CD4-positive, alpha-beta memory T cell (primary cell): ENCODE data around the gene VWC2L. TPM values are rescaled to one million over a fixed set of nuclear protein-coding genes. Genes with fewer than 3 reads are reported as not detected.

Experiments
- CTCF ChIA-PET: fragments of 350-600 bp; sonication (Branson Sonifier 250); formaldehyde crosslinking; loops from one replicate; lab custom pipeline; 2021; ENCODE audit warnings: inconsistent platforms; ENCODE audit not compliant: partially characterized antibody; lab: Charles Lee
- POLR2A ChIA-PET: fragments of 350-600 bp; sonication (Branson Sonifier 250); formaldehyde crosslinking; loops from one replicate; lab custom pipeline; 2021; ENCODE audit not compliant: partially characterized antibody; lab: Charles Lee
- DNase-seq, 5 donors: peaks; one replicate each; pipeline versions ENCODE4 v3.0.0 to v3.0.0-alpha.2; 2020 to 2022; ENCODE audit warnings: mixed read lengths in 1 of 5
- H3K27ac ChIP-seq: one replicate; pipeline ENCODE4 v1.7.0; 2013; ENCODE audit warnings: low read depth, low read length
- H3K27me3 ChIP-seq: 2 replicates; pipeline ENCODE4 v1.7.0; 2013; ENCODE audit warnings: mild to moderate bottlenecking, low read length, moderate library complexity; ENCODE audit not compliant: insufficient read depth
- H3K36me3 ChIP-seq: 2 replicates; pipeline ENCODE4 v1.7.0; 2013; ENCODE audit warnings: mild to moderate bottlenecking, low read length, moderate library complexity; ENCODE audit not compliant: insufficient read depth
- H3K4me1 ChIP-seq: 2 replicates; pipeline ENCODE4 v1.7.0; 2013; ENCODE audit warnings: mild to moderate bottlenecking, low read length, moderate library complexity; ENCODE audit not compliant: insufficient read depth
- H3K4me3 ChIP-seq, 2 donors: one replicate each; pipeline ENCODE4 v1.7.0; 2013; ENCODE audit warnings: low read length in 2 of 2, mild to moderate bottlenecking in 1 of 2
- H3K9me3 ChIP-seq, 2 donors: one replicate each; pipeline ENCODE4 v1.7.0; 2013; ENCODE audit warnings: low read length in 2 of 2, control low read depth in 1 of 2; ENCODE audit not compliant: control insufficient read depth in 1 of 2
- H3K27ac Mint-ChIP-seq, 7 donors: one replicate each; pipeline ENCODE4 v1.8.0; 2020 to 2021; ENCODE audit warnings: mixed read lengths in 7 of 7, mild to moderate bottlenecking in 6 of 7, inconsistent platforms in 3 of 7, moderate library complexity in 3 of 7
- H3K27me3 Mint-ChIP-seq, 2 donors: one replicate each; pipeline ENCODE4 v1.8.0; 2020 to 2021; ENCODE audit warnings: mixed read lengths in 2 of 2
- H3K36me3 Mint-ChIP-seq, 2 donors: one replicate each; pipeline ENCODE4 v1.8.0; 2020 to 2021; ENCODE audit warnings: mixed read lengths in 2 of 2, inconsistent platforms in 1 of 2, mild to moderate bottlenecking in 1 of 2
- H3K4me1 Mint-ChIP-seq, 4 donors: one replicate each; pipeline ENCODE4 v1.8.0; 2020 to 2021; ENCODE audit warnings: mixed read lengths in 4 of 4, mild to moderate bottlenecking in 1 of 4
- H3K4me3 Mint-ChIP-seq, 8 donors: one replicate each; pipeline ENCODE4 v1.8.0; 2020 to 2021; ENCODE audit warnings: mixed read lengths in 8 of 8, mild to moderate bottlenecking in 7 of 8, moderate library complexity in 6 of 8, inconsistent platforms in 3 of 8
- H3K9me3 Mint-ChIP-seq, 8 donors: one replicate each; pipeline ENCODE4 v1.8.0; 2020 to 2021; ENCODE audit warnings: mixed read lengths in 8 of 8, mild to moderate bottlenecking in 5 of 8, inconsistent platforms in 3 of 8, moderate library complexity in 1 of 8
- intact Hi-C: fragments of 100-400 bp; cut with micrococcal nuclease; formaldehyde crosslinking; loops from one replicate; pipeline ENCODE4 v1.15.1; 2023
- polyA plus RNA-seq, 2 donors: library from polyadenylated mRNA; unstranded; fragments of 300-500 nt; fragmentation: Illumina TruSeq; gene quantifications; one replicate each; pipeline ENCODE4 v1.2.3, GENCODE V29; 2021
- total RNA-seq, 2 experiments: library from RNA; stranded (reverse); gene quantifications; one replicate each; pipeline ENCODE4 v1.2.3, GENCODE V29; 2021

Gene VWC2L
- total and polyA plus RNA-seq, 4 experiments from 2014 or later, result not detected

GRCh38 chr2:214550786-214551185 lies 139.9 kb downstream of the VWC2L start:
- Histone ChIP-seq H3K4me1 (no peaks in the 10 kb centered on the region), H3K4me3 (no peak overlapping the region), H3K27ac (no peak overlapping the region), H3K27me3 (no peaks in the 10 kb centered on the region), H3K36me3 (no peaks in the 10 kb centered on the region), H3K9me3 (no peaks in the 10 kb centered on the region)
- CTCF ChIA-PET, result no interaction called here
- DNase-seq, result no peak
- H3K27ac Mint-ChIP-seq, result no peak overlapping the region
- POLR2A ChIA-PET, result no interaction called here
- peaks cover 0 to 2% of the 10 kb centered on the region in 2 donors for H3K27me3 Mint-ChIP-seq
- H3K4me3 Mint-ChIP-seq, result no peak overlapping the region
- H3K36me3 Mint-ChIP-seq, result no peaks in the 10 kb centered on the region
- intact Hi-C loops, result no loop called here
- H3K4me1 Mint-ChIP-seq, result no peaks in the 10 kb centered on the region
- H3K9me3 Mint-ChIP-seq, result peaks cover 0 to 2% (median 0%) of the 10 kb centered on the region in 8 donors

- ChIA-PET CTCF (interaction anchor here (0.8 kb wide), 1 partner anchor 8 kb away, joined by 3 read pairs; no protein-coding TSS in a partner anchor), POLR2A (no interaction called here)
Measured at GRCh38 chr2:214557884-214558283, 147.0 kb downstream of the VWC2L start.

DNA sequence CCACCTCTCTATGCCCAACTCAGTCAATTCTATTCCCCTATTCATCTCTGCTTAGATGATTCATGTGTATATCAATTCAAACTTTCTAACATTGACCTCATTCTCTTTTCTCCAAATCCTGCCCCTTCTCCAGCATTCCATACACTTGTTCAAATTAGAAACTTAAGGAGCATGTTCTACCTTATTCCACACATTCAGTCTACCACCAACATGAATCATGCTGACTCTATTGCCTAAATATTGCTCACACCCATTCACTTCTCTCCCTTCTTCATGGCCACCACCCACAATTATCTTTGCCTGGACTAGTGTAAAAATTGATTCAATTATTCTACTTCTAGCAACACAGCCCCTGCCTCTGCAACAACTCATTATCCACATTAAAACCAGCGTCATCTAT lies 147.5 kb downstream of the VWC2L start:
- Mint-ChIP-seq H3K27me3 (peaks cover 1 to 2% of the 10 kb centered on the region in 2 donors), H3K4me1 (peaks cover 0 to 3% (median 0%) of the 10 kb centered on the region in 4 donors), H3K9me3 (peaks cover 0 to 12% (median 4%) of the 10 kb centered on the region in 8 donors), H3K36me3 (no peaks in the 10 kb centered on the region), H3K4me3 (no peak overlapping the region), H3K27ac (no peak overlapping the region)
- Histone ChIP-seq H3K4me3 (no peak overlapping the region), H3K9me3 (no peaks in the 10 kb centered on the region), H3K36me3 (no peaks in the 10 kb centered on the region), H3K4me1 (no peaks in the 10 kb centered on the region), H3K27me3 (no peaks in the 10 kb centered on the region), H3K27ac (no peak overlapping the region)
- CTCF ChIA-PET, result no interaction called here
- DNase-seq, result no peak
- intact Hi-C loops, result no loop called here
- POLR2A ChIA-PET, result no interaction called here

More at GRCh38 chr2:214557884-214558283, 147.0 kb downstream of the VWC2L start:
- no peaks in the 10 kb centered on the region for H3K4me1 ChIP-seq
- peaks cover 1 to 2% of the 10 kb centered on the region in 2 donors for H3K27me3 Mint-ChIP-seq
- intact Hi-C loops, result no loop called here
- H3K27me3 ChIP-seq, result no peaks in the 10 kb centered on the region
- no peaks in the 10 kb centered on the region for H3K36me3 ChIP-seq
- no peak overlapping the region for H3K4me3 Mint-ChIP-seq
- H3K36me3 Mint-ChIP-seq, result no peaks in the 10 kb centered on the region
- peaks cover 0 to 3% (median 0%) of the 10 kb centered on the region in 4 donors for H3K4me1 Mint-ChIP-seq
- no peak overlapping the region for H3K27ac ChIP-seq
- peaks cover 0 to 10% (median 4%) of the 10 kb centered on the region in 8 donors for H3K9me3 Mint-ChIP-seq
- H3K4me3 ChIP-seq, result no peak overlapping the region
- DNase-seq, result no peak
- no peaks in the 10 kb centered on the region for H3K9me3 ChIP-seq
- H3K27ac Mint-ChIP-seq, result no peak overlapping the region

DNA sequence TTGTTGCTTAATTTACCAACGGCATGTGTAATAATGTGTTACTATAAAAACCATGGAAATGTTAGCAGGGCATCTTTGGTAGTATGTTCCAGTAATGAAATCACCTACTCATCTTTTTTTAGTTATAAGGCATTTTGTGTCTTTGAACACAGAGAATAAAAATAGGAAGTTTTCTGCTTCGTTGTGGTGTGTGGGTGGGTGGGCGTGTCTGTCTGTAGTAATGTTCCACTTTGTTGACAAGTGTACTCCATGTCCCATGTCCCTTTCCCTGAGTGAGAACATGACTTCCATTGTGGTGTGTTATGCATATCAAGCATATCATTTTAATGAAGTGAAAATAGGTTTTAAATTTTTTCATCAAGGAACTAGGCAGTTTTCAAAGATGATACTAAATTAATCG lies 149.3 kb downstream of the VWC2L start:
- Histone ChIP-seq H3K27ac (no peak overlapping the region), H3K9me3 (no peaks in the 10 kb centered on the region), H3K4me3 (no peak overlapping the region), H3K27me3 (no peaks in the 10 kb centered on the region), H3K36me3 (no peaks in the 10 kb centered on the region), H3K4me1 (no peaks in the 10 kb centered on the region)
- CTCF ChIA-PET, result no interaction called here
- POLR2A ChIA-PET, result no interaction called here
- no peak for DNase-seq
- intact Hi-C loops, result no loop called here
- peaks cover 0 to 1% of the 10 kb centered on the region in 2 donors for H3K27me3 Mint-ChIP-seq
- peaks cover 0 to 12% (median 4%) of the 10 kb centered on the region in 8 donors for H3K9me3 Mint-ChIP-seq
- H3K4me3 Mint-ChIP-seq, result no peak overlapping the region
- no peak overlapping the region for H3K27ac Mint-ChIP-seq
- peaks cover 0 to 3% (median 0%) of the 10 kb centered on the region in 4 donors for H3K4me1 Mint-ChIP-seq
- H3K36me3 Mint-ChIP-seq, result no peaks in the 10 kb centered on the region

GRCh38 chr2:214560618-214561190 lies 149.8 kb downstream of the VWC2L start:
- CTCF ChIA-PET, result no interaction called here
- H3K9me3 Mint-ChIP-seq, result peaks cover 0 to 12% (median 4%) of the 10 kb centered on the region in 8 donors

DNA sequence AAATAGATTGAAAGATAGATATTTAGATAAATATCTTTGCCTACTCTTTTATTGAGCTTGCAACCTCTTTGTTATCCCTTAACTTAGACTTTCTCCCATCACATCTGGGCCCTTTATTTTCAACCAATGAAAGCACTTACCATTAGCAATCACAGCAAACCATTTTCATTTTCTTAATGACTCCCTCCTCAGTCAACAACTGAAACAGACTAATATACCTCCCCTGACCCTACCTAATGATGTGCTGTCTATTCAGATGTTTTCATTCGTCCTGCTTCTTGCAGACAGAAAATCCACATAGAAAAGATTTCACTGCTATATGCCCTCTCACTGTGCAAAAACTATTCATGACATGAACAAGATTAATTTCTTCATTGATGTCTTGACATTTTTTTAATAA lies 154.4 kb downstream of the VWC2L start:
- Histone ChIP-seq H3K4me1 (no peaks in the 10 kb centered on the region), H3K9me3 (no peaks in the 10 kb centered on the region), H3K27me3 (no peaks in the 10 kb centered on the region), H3K36me3 (no peaks in the 10 kb centered on the region), H3K27ac (no peak overlapping the region), H3K4me3 (no peak overlapping the region)
- POLR2A ChIA-PET, result no interaction called here
- H3K4me3 Mint-ChIP-seq, result no peak overlapping the region
- intact Hi-C loops, result no loop called here
- DNase-seq, result no peak
- H3K27ac Mint-ChIP-seq, result no peak overlapping the region
- CTCF ChIA-PET, result no interaction called here
- H3K4me1 Mint-ChIP-seq, result no peaks in the 10 kb centered on the region
- peaks cover 0 to 3% of the 10 kb centered on the region in 2 donors for H3K27me3 Mint-ChIP-seq
- H3K36me3 Mint-ChIP-seq, result no peaks in the 10 kb centered on the region
- peaks cover 0 to 12% (median 3%) of the 10 kb centered on the region in 8 donors for H3K9me3 Mint-ChIP-seq

More at GRCh38 chr2:214560618-214561190, 149.8 kb downstream of the VWC2L start:
- no peak for DNase-seq
- POLR2A ChIA-PET, result no interaction called here
- peaks cover 0 to 3% (median 0%) of the 10 kb centered on the region in 4 donors for H3K4me1 Mint-ChIP-seq
- Histone ChIP-seq H3K27me3 (no peaks in the 10 kb centered on the region), H3K4me1 (no peaks in the 10 kb centered on the region), H3K36me3 (no peaks in the 10 kb centered on the region), H3K4me3 (no peak overlapping the region), H3K9me3 (no peaks in the 10 kb centered on the region), H3K27ac (no peak overlapping the region)
- peaks cover 0 to 1% of the 10 kb centered on the region in 2 donors for H3K27me3 Mint-ChIP-seq
- no peak overlapping the region for H3K4me3 Mint-ChIP-seq
- intact Hi-C loops, result no loop called here
- no peaks in the 10 kb centered on the region for H3K36me3 Mint-ChIP-seq
- H3K27ac Mint-ChIP-seq, result no peak overlapping the region

DNA sequence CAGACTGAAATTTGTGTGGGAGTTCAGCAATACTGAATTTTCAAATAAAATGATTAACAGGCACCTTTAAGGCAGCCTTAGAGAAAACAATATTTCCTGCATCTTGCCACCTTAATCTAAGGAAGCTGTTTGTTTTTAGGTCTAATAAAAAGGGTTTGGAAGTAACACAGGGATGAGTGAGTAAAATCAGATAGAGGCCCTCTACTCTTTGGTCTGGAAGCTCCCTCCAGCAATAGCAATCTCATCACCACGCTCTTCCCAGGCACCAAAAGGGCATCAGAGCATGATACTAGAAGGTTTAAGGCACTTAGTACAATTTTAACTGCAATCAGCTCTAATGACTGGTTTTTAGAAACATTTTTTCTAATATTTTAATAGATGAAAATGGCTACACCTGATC lies 155.6 kb downstream of the VWC2L start:
- Mint-ChIP-seq H3K27me3 (peaks cover 0 to 3% of the 10 kb centered on the region in 2 donors), H3K27ac (no peak overlapping the region), H3K9me3 (peaks cover 0 to 12% (median 3%) of the 10 kb centered on the region in 8 donors), H3K4me1 (no peaks in the 10 kb centered on the region), H3K4me3 (no peak overlapping the region), H3K36me3 (no peaks in the 10 kb centered on the region)
- H3K36me3 ChIP-seq, result no peaks in the 10 kb centered on the region
- intact Hi-C loops, result no loop called here
- no peaks in the 10 kb centered on the region for H3K9me3 ChIP-seq
- POLR2A ChIA-PET, result no interaction called here
- no peak overlapping the region for H3K27ac ChIP-seq
- no peak for DNase-seq
- CTCF ChIA-PET, result interaction anchor here (0.7 kb wide), 1 partner anchor 9 kb away, joined by 3 read pairs; no protein-coding TSS in a partner anchor
- no peak overlapping the region for H3K4me3 ChIP-seq
- H3K4me1 ChIP-seq, result no peaks in the 10 kb centered on the region
- H3K27me3 ChIP-seq, result no peaks in the 10 kb centered on the region
